Measurements from ENCODE around the gene ARHGAP20. TPM values are rescaled to one million over a fixed set of nuclear protein-coding genes. Genes with fewer than 3 reads are reported as not detected.
A peak's percentile ranks its signal among the peaks of the same experiment; 100 is the strongest.

Gene ARHGAP20
- total RNA-seq, 6 experiments from 2014 or later: 0.52 to 1.2 (median 0.92) TPM

- Mint-ChIP-seq H3K9me3 (no peaks in the 10 kb centered on the region), H3K27me3 (ENCODE audit: insufficient read depth) (no peaks in the 10 kb centered on the region; the same call in 1 of the 2 replicates), H3K27ac (no peak overlapping the region), H3K4me3 (peak overlapping the region; percentile 83), H3K36me3 (ENCODE audit: low read depth) (no peaks in the 10 kb centered on the region), H3K4me1 (ENCODE audit: low read depth) (peaks cover 16% of the 10 kb centered on the region)
- TF ChIP-seq, protein P1, sequence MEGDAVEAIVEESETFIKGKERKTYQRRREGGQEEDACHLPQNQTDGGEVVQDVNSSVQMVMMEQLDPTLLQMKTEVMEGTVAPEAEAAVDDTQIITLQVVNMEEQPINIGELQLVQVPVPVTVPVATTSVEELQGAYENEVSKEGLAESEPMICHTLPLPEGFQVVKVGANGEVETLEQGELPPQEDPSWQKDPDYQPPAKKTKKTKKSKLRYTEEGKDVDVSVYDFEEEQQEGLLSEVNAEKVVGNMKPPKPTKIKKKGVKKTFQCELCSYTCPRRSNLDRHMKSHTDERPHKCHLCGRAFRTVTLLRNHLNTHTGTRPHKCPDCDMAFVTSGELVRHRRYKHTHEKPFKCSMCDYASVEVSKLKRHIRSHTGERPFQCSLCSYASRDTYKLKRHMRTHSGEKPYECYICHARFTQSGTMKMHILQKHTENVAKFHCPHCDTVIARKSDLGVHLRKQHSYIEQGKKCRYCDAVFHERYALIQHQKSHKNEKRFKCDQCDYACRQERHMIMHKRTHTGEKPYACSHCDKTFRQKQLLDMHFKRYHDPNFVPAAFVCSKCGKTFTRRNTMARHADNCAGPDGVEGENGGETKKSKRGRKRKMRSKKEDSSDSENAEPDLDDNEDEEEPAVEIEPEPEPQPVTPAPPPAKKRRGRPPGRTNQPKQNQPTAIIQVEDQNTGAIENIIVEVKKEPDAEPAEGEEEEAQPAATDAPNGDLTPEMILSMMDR (IDR thresholded peaks at IDR 0.05): no peak
- no peak for DNase-seq
Measured at GRCh38 chr11:110711448-110711775, 825 bp downstream of the ARHGAP20 start.

DNA sequence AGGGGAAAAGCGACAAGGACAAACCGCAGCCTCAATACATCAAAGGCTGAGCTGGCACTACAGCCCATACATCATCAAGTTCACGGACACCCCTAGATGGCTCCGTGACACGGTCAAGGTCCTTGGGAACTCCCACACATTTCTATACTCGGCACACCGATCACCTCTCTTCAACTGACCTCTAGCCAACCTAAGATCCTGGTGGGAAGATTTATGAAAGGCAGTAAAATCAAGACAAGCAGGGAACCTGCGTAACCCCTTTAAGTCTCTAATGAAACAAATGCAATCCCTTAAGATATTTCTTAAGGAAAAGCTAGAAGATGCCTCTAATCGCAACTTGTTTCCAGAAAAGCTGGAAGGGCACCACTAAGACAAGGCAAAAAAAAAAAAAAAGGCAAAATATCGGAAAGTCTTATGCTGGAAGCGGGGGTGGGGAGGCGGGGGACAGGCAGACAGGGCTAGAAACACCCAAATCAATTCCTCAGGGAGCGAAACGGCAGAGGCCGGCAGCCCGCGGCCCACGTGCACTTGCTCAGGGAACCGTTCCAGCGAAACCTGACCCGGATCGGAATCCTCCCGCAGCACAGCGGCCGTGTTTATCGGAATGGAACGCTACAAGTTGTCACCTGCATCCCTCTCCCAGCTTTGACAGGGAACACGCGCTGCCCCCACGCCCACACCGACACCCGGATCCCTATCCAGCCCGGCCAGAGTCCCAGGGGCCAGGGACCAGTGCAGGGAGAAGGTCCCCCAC, 1.4 kb downstream of the ARHGAP20 start:
- no peaks in the 10 kb centered on the region for H3K36me3 Mint-ChIP-seq (ENCODE audit: low read depth)
- no peaks in the 10 kb centered on the region; the same call in 1 of the 2 replicates for H3K27me3 Mint-ChIP-seq (ENCODE audit: insufficient read depth)

GRCh38 chr11:110704210-110704864, 7.9 kb downstream of the ARHGAP20 start:
- H3K27ac Mint-ChIP-seq: no peak overlapping the region
- H3K4me3 Mint-ChIP-seq: no peak overlapping the region
- no peaks in the 10 kb centered on the region for H3K9me3 Mint-ChIP-seq
- no peak for DNase-seq
- H3K36me3 Mint-ChIP-seq (ENCODE audit: low read depth): no peaks in the 10 kb centered on the region
- H3K4me1 Mint-ChIP-seq (ENCODE audit: low read depth): no peaks in the 10 kb centered on the region
- H3K27me3 Mint-ChIP-seq (ENCODE audit: insufficient read depth): no peaks in the 10 kb centered on the region
- TF ChIP-seq, protein P1 (IDR thresholded peaks at IDR 0.05): no peak

More for the DNA sequence above, 1.4 kb downstream of the ARHGAP20 start:
- H3K4me3 Mint-ChIP-seq: peak overlapping the region; percentile 83
- H3K9me3 Mint-ChIP-seq: no peaks in the 10 kb centered on the region
- TF ChIP-seq, protein P1 (IDR thresholded peaks at IDR 0.05): no peak
- H3K27ac Mint-ChIP-seq: no peak overlapping the region
- H3K4me1 Mint-ChIP-seq (ENCODE audit: low read depth): peaks cover 16% of the 10 kb centered on the region
- no peak for DNase-seq

- H3K4me1 Mint-ChIP-seq (ENCODE audit: low read depth): peaks cover 5% of the 10 kb centered on the region; the same call in 1 of the 2 replicates
- H3K4me3 Mint-ChIP-seq: no peak overlapping the region
- H3K27ac Mint-ChIP-seq: no peak overlapping the region
- no peak for DNase-seq
- no peaks in the 10 kb centered on the region for H3K9me3 Mint-ChIP-seq
- TF ChIP-seq, protein P1 (IDR thresholded peaks at IDR 0.05): no peak
- H3K27me3 Mint-ChIP-seq (ENCODE audit: insufficient read depth): no peaks in the 10 kb centered on the region
- no peaks in the 10 kb centered on the region for H3K36me3 Mint-ChIP-seq (ENCODE audit: low read depth)
Measured at GRCh38 chr11:110691926-110692325, 20.3 kb downstream of the ARHGAP20 start.

DNA sequence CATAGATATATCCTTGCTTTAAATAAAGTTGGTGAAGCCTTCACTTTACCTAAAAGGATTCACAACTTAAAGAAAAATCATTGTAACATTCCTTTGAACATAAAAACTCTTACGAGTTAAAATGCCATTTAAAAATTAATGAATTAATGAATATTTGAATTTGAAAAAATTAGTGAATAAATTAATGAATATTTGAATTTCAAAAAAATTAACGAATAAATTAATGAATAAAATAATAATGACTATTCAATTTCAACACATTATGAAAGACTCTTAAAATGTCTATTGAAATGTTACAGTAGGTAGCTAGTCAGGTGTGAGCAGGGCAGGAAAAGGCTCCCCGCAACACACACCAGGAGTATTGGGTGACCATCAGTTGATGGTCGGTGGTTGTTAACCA, 22.9 kb downstream of the ARHGAP20 start:
- Mint-ChIP-seq H3K27ac (no peak overlapping the region), H3K4me3 (no peak overlapping the region), H3K4me1 (ENCODE audit: low read depth) (peaks cover 5% of the 10 kb centered on the region; the same call in 1 of the 2 replicates), H3K27me3 (ENCODE audit: insufficient read depth) (no peaks in the 10 kb centered on the region), H3K9me3 (no peaks in the 10 kb centered on the region), H3K36me3 (ENCODE audit: low read depth) (no peaks in the 10 kb centered on the region)
- DNase-seq: no peak
- TF ChIP-seq, protein P1 (IDR thresholded peaks at IDR 0.05): no peak
